ENCODE data around the gene ZMYND8. TPM values are rescaled to one million over a fixed set of nuclear protein-coding genes. Genes with fewer than 3 reads are reported as not detected.
"Not testable (repeated sequence)": the region's sequence is repeated elsewhere in the genome, so short reads cannot be mapped to it uniquely, and the experiment has no call there.

Gene ZMYND8
- total RNA-seq, 2 donors from 2014 or later, result 42.7 to 50.3 TPM

- peak overlapping the region; percentile 84 for H3K27ac Mint-ChIP-seq
- DNase-seq, result peak in 1 of 3 donors; percentile 39
- no peaks in the 10 kb centered on the region for H3K9me3 ChIP-seq (ENCODE audit: control insufficient read depth, low read length, poor library complexity, severe bottlenecking)
- H3K4me3 Mint-ChIP-seq, result no peak overlapping the region
- H3K36me3 Mint-ChIP-seq (ENCODE audit: low read depth), result peaks cover 2% of the 10 kb centered on the region
- no peaks in the 10 kb centered on the region for H3K27me3 Mint-ChIP-seq
- peaks cover 12% of the 10 kb centered on the region for H3K4me1 Mint-ChIP-seq
- peak; percentile 87 for ATAC-seq
Observed at GRCh38 chr20:47272893-47273590, 83.5 kb downstream of the ZMYND8 start.

- no peaks in the 10 kb centered on the region for H3K9me3 ChIP-seq (ENCODE audit: control insufficient read depth, low read length, poor library complexity, severe bottlenecking)
- Mint-ChIP-seq H3K27me3 (no peaks in the 10 kb centered on the region), H3K4me1 (peaks cover 20% of the 10 kb centered on the region), H3K4me3 (no peak overlapping the region), H3K27ac (no peak overlapping the region), H3K36me3 (ENCODE audit: low read depth) (peaks cover 4% of the 10 kb centered on the region)
- no peak for ATAC-seq
- no peak for DNase-seq
Observed at GRCh38 chr20:47271046-47271615, 85.4 kb downstream of the ZMYND8 start.

GRCh38 chr20:47269309-47270165 is 87.0 kb downstream of the ZMYND8 start:
- H3K27ac Mint-ChIP-seq, result no peak overlapping the region
- H3K4me1 Mint-ChIP-seq, result peaks cover 17% of the 10 kb centered on the region
- DNase-seq (no peak), ATAC-seq (no peak)
- H3K9me3 ChIP-seq (ENCODE audit: control insufficient read depth, low read length, poor library complexity, severe bottlenecking), result no peaks in the 10 kb centered on the region
- no peaks in the 10 kb centered on the region for H3K27me3 Mint-ChIP-seq
- peaks cover 4% of the 10 kb centered on the region for H3K36me3 Mint-ChIP-seq (ENCODE audit: low read depth)
- no peak overlapping the region for H3K4me3 Mint-ChIP-seq

- peaks cover 4% of the 10 kb centered on the region for H3K36me3 Mint-ChIP-seq (ENCODE audit: low read depth)
- DNase-seq (no peak), ATAC-seq (no peak)
- peak overlapping the region; percentile 29 for H3K27ac Mint-ChIP-seq
- peaks cover 14% of the 10 kb centered on the region for H3K4me1 Mint-ChIP-seq
- H3K27me3 Mint-ChIP-seq, result no peaks in the 10 kb centered on the region
- H3K4me3 Mint-ChIP-seq, result no peak overlapping the region
- no peaks in the 10 kb centered on the region for H3K9me3 ChIP-seq (ENCODE audit: control insufficient read depth, low read length, poor library complexity, severe bottlenecking)
Observed at GRCh38 chr20:47267621-47268020, 88.9 kb downstream of the ZMYND8 start.

- Mint-ChIP-seq H3K4me3 (no peak overlapping the region), H3K36me3 (ENCODE audit: low read depth) (peaks cover 4% of the 10 kb centered on the region), H3K27ac (peak overlapping the region; percentile 29), H3K4me1 (peaks cover 18% of the 10 kb centered on the region), H3K27me3 (no peaks in the 10 kb centered on the region)
- ATAC-seq, result no peak
- DNase-seq, result no peak
- no peaks in the 10 kb centered on the region for H3K9me3 ChIP-seq (ENCODE audit: control insufficient read depth, low read length, poor library complexity, severe bottlenecking)
Observed at GRCh38 chr20:47266847-47267515, 89.5 kb downstream of the ZMYND8 start.

- H3K27ac Mint-ChIP-seq, result peak overlapping the region; percentile 29
- no peaks in the 10 kb centered on the region for H3K9me3 ChIP-seq (ENCODE audit: control insufficient read depth, low read length, poor library complexity, severe bottlenecking)
- H3K4me1 Mint-ChIP-seq, result peaks cover 18% of the 10 kb centered on the region
- DNase-seq (no peak), ATAC-seq (no peak)
- H3K27me3 Mint-ChIP-seq, result no peaks in the 10 kb centered on the region
- peaks cover 4% of the 10 kb centered on the region for H3K36me3 Mint-ChIP-seq (ENCODE audit: low read depth)
- no peak overlapping the region for H3K4me3 Mint-ChIP-seq
Observed at GRCh38 chr20:47265984-47266383, 90.5 kb downstream of the ZMYND8 start.

GRCh38 chr20:47265214-47265613 is 91.3 kb downstream of the ZMYND8 start:
- peaks cover 8% of the 10 kb centered on the region for H3K36me3 Mint-ChIP-seq (ENCODE audit: low read depth)
- ATAC-seq, result no peak
- peaks cover 23% of the 10 kb centered on the region for H3K4me1 Mint-ChIP-seq

GRCh38 chr20:47264137-47264769 is 92.2 kb downstream of the ZMYND8 start:
- not testable (repeated sequence) for H3K27ac Mint-ChIP-seq; ATAC-seq; H3K9me3 ChIP-seq (ENCODE audit: control insufficient read depth, low read length, poor library complexity, severe bottlenecking); H3K27me3 Mint-ChIP-seq; DNase-seq; H3K4me3 Mint-ChIP-seq
- peaks cover 27% of the 10 kb centered on the region for H3K4me1 Mint-ChIP-seq
- peaks cover 12% of the 10 kb centered on the region for H3K36me3 Mint-ChIP-seq (ENCODE audit: low read depth)

More at GRCh38 chr20:47265214-47265613, 91.3 kb downstream of the ZMYND8 start:
- H3K27ac Mint-ChIP-seq, result no peak overlapping the region
- no peak for DNase-seq
- H3K9me3 ChIP-seq (ENCODE audit: control insufficient read depth, low read length, poor library complexity, severe bottlenecking), result no peaks in the 10 kb centered on the region
- H3K4me3 Mint-ChIP-seq, result no peak overlapping the region
- no peaks in the 10 kb centered on the region for H3K27me3 Mint-ChIP-seq

GRCh38 chr20:47263465-47264084 is 92.9 kb downstream of the ZMYND8 start:
- no peaks in the 10 kb centered on the region for H3K9me3 ChIP-seq (ENCODE audit: control insufficient read depth, low read length, poor library complexity, severe bottlenecking)
- Mint-ChIP-seq H3K27me3 (no peaks in the 10 kb centered on the region), H3K27ac (no peak overlapping the region), H3K4me1 (peaks cover 33% of the 10 kb centered on the region), H3K36me3 (ENCODE audit: low read depth) (peaks cover 12% of the 10 kb centered on the region), H3K4me3 (no peak overlapping the region)
- ATAC-seq (no peak), DNase-seq (no peak)

GRCh38 chr20:47263080-47263464 is 93.4 kb downstream of the ZMYND8 start:
- H3K36me3 Mint-ChIP-seq (ENCODE audit: low read depth), result peaks cover 12% of the 10 kb centered on the region
- no peaks in the 10 kb centered on the region for H3K9me3 ChIP-seq (ENCODE audit: control insufficient read depth, low read length, poor library complexity, severe bottlenecking)
- H3K27me3 Mint-ChIP-seq, result no peaks in the 10 kb centered on the region
- DNase-seq (no peak), ATAC-seq (no peak)
- H3K27ac Mint-ChIP-seq, result no peak overlapping the region
- H3K4me1 Mint-ChIP-seq, result peaks cover 36% of the 10 kb centered on the region
- H3K4me3 Mint-ChIP-seq, result no peak overlapping the region

GRCh38 chr20:47262365-47263013 is 94.0 kb downstream of the ZMYND8 start:
- Mint-ChIP-seq H3K4me1 (peaks cover 36% of the 10 kb centered on the region), H3K4me3 (no peak overlapping the region), H3K27ac (no peak overlapping the region), H3K36me3 (ENCODE audit: low read depth) (peaks cover 9% of the 10 kb centered on the region), H3K27me3 (no peaks in the 10 kb centered on the region)
- no peaks in the 10 kb centered on the region for H3K9me3 ChIP-seq (ENCODE audit: control insufficient read depth, low read length, poor library complexity, severe bottlenecking)
- peak; percentile 44 for ATAC-seq
- DNase-seq, result no peak

GRCh38 chr20:47262008-47262364 is 94.5 kb downstream of the ZMYND8 start:
- no peak for ATAC-seq
- Mint-ChIP-seq H3K27ac (peak overlapping the region; percentile 53), H3K4me1 (peaks cover 37% of the 10 kb centered on the region), H3K4me3 (no peak overlapping the region), H3K36me3 (ENCODE audit: low read depth) (peaks cover 10% of the 10 kb centered on the region), H3K27me3 (no peaks in the 10 kb centered on the region)
- no peaks in the 10 kb centered on the region for H3K9me3 ChIP-seq (ENCODE audit: control insufficient read depth, low read length, poor library complexity, severe bottlenecking)
- no peak for DNase-seq

Measured in T-helper 17 cell (primary cell).